OCI-M2 (cell line): ENCODE results near the gene INVS.
"Not testable (repeated sequence)": the region's sequence is repeated elsewhere in the genome, so short reads cannot be mapped to it uniquely, and the experiment has no call there.

ENCODE experiments used
- DNase-seq: peaks from one replicate; lab custom pipeline; 2025; ENCODE audit not compliant: unreplicated experiment; lab: John Stamatoyannopoulos, UW

INVS gene

GRCh38 chr9:100082782-100083181, 16.3 kb upstream of the INVS start:
- no peak for DNase-seq

DNA sequence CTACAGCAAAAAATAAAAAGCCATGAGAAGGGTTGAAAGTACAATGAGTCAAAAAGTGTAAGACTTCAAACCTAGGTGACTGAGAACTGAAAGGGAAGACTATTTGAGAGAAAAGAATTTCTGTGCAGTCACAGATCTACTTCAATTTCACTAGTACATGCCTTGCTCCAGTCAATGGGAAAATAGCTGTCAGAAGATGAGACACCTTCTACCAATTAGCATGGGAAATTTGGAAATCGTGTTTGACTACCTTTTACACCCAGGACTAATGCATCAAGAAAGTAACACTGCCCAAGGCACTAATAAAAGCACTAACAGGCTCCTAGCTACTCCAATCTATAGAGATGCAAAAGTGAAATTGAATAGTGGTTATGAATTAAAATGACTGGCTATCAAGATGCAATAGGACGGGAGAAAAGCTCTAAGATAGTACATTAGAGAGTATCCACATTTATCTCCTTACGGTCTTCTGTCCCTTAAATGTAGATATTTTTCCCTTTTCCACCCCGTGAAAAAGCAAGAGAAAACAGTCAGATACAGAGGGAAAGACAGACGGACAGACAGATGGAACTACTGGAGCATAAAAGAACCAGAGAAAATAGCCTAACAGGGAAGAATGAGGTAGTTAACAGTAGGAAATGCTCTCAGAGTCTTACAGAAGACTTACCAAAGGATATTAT, 15.5 kb upstream of the INVS start:
- no peak for DNase-seq

- no peak for DNase-seq
These were observed 15.0 kb upstream of the INVS start for GRCh38 chr9:100084128-100084453.

GRCh38 chr9:100084734-100085133, 14.3 kb upstream of the INVS start:
- DNase-seq: no peak

DNA sequence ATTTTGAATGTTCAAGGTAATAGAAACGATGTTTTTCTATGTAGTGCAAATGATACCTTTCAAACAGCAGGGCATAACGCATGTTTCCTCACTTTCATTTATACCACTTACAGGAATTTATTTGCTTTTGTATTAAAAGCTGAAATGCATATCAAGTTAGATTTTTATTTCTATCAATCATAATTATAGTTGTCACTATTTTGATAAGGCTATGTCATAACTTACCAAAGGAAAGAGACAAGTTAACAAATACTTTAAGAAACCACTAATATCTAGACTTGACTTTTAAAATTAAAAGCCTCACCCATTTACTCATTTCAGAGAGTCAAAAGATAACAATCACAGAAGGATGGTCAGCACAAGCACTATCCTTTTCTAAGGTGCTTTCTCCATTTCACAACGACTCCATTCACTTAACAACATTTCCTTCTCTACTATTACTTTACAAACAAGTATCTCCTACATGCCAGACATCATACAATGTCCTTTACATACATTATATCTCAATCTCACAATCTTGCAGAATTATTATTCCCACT, 12.9 kb upstream of the INVS start:
- DNase-seq: no peak

DNA sequence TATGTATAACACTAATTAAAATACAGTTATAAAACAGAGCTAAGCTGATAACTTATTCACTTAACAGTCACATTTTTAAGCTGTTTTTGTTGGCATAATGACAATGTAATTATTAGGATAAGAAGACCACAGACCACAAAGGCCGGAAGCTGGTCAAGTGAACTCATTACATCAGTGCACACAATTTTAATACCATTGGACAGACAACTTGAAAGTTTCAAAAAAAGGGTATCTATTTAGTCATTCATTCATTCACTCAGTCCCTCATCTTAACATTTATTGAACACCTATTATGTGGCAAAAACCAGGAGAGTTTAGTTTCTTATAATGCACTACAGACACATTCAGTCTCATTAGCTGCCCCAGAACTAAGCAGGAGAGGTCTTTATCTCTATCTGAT, 11.8 kb upstream of the INVS start:
- DNase-seq: no peak

- no peak for DNase-seq
These were observed 10.8 kb upstream of the INVS start for GRCh38 chr9:100088202-100088601.

DNA sequence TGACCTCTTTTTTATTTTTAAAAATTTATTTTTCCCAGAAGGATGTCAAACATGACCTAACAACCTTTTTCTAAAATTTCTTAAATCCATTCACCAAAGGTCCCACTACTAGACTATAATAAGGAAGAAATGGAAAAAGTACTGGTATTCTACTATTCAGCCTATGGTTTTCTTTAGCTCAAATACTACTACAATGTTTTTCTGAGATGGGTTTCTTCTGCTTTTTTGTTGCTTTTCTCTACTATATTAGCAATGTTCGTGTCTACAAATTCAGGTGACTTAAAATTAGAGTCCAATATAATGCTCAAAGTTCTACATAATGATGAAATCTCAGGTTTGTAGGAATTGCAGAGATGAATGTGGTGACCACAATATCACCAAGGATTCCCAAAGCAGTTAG, 8.2 kb upstream of the INVS start:
- no peak for DNase-seq

DNA sequence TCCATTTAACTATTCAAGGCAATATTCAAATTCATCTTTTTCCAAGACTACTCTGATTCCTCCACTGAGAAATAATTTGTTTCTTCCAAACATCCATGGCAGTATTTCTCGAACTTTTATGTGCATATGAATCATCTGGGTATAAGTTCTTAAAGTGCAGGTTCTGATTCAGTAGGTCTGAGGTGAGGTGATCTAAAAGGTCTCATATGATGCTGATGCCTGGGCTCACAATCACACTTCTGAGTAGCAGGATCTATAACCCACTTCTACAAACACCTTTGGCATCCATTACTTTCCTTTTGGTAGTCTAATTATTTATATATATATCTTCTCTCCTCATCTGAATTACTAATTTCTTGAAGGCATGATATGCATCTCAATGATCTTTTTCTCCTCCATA, 7.4 kb upstream of the INVS start:
- DNase-seq: no peak

GRCh38 chr9:100092066-100092465, 7.0 kb upstream of the INVS start:
- no peak for DNase-seq

GRCh38 chr9:100094411-100094810, 4.6 kb upstream of the INVS start:
- not testable (repeated sequence) for DNase-seq

DNA sequence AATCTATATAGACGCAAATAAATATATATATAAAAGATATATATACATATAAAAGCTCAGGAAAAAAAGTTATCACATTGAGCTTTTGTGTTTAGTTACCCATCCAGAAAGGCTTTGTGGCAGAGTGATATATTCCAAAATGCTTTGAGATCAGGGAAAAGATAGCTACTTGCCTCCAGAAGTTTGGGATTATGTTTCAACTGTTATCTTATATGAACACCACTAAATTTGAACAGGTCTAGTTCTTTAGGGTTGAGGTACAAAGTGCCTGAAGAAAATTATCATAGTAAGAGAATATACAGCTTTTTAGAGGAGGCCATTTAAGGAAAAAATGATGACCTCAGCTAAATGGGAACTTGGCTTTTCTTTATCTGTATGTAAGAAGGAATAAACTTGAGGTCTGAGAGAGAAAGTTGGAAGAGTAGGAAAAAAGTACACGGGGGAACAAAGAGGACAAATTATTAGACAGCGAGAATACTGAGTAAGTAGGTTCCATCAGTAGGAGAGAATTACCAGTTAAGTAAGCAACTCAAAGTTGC, 2.6 kb upstream of the INVS start:
- DNase-seq: no peak

GRCh38 chr9:100098046-100098886, 777 bp upstream of the INVS start:
- no peak for DNase-seq

- no peak for DNase-seq
These were observed 639 bp downstream of the INVS start for GRCh38 chr9:100099722-100100042.

- DNase-seq: no peak
These were observed 1.2 kb downstream of the INVS start for GRCh38 chr9:100100146-100100667.

- DNase-seq: no peak
These were observed 2.6 kb downstream of the INVS start for GRCh38 chr9:100101608-100102007.

DNA sequence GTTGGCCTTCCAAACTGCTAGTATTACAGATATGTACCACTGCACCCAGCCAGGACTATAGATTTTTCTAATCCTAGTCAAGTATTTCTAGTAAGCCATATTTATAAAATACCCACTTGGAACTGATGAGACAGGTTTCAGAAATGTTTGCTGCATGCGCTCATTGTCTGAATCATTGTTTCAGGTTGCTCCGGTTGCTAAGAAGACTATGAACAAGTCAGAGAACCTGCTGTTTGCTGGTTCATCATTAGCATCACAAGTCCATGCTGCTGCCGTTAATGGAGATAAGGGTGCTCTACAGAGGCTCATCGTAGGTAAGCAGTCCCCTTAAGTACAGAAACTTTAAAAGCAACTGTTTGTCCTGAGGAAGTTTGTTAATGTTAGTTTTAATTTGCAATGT, 5.3 kb downstream of the INVS start:
- no peak for DNase-seq

DNA sequence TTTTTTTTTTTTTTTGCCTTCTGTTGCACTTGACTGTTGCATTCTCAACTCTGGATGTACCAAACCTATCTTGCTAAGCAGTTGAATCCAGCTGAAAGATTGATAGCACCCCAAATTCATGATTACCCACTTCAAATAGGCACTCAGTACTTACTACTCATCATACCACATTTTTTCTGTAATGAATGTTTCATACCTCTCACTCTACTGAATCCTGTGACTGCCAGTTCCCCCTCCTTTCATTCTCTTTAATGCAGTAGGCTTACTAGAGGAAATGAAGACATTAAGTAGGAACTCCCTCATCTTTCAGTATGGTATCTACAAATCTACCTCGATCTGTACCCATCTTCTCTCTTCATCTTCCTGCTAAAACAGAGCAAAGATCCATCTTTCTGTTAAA, 6.8 kb downstream of the INVS start:
- DNase-seq: no peak

- no peak for DNase-seq
These were observed 7.6 kb downstream of the INVS start for GRCh38 chr9:100106616-100107015.

GRCh38 chr9:100108559-100108958, 9.5 kb downstream of the INVS start:
- no peak for DNase-seq

GRCh38 chr9:100111235-100111634, 12.2 kb downstream of the INVS start:
- DNase-seq: no peak

DNA sequence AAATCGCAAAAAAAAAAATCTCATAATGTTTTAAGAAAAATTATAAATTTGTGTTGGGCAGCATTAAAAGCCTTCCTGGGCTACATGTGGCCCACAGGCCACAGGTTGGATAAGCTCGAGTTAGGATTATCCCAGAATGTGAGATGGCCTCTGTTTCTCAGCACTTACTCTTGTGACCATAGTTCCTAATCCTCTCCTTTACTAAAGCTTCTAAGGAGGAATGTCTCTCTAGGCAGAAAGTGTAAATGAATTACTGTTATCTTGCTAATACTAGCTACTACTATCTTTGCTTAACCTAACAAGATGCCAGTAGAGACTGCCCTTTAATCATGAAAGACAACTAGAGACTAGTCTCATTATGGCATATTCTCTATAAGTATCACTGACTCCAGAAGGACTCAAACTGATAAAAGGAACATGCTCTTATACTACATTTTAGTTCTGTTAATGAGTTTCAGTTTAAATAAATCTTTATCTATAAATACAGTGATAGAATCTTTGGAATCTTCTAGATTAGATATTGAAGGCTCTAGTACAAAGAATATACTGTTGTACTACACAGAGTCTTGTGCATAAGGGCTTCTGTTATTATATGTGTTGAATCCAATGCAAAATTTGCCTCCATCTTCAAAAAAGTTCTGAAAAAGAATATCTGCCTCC, 13.8 kb downstream of the INVS start:
- no peak for DNase-seq
